Measurements from ENCODE around the gene CDH3. TPM values are rescaled to one million over a fixed set of nuclear protein-coding genes. Genes with fewer than 3 reads are reported as not detected.

Gene CDH3
- total RNA-seq, 4 donors from 2014 or later = 0.19 to 0.83 (median 0.75) TPM; not detected in 1

DNA sequence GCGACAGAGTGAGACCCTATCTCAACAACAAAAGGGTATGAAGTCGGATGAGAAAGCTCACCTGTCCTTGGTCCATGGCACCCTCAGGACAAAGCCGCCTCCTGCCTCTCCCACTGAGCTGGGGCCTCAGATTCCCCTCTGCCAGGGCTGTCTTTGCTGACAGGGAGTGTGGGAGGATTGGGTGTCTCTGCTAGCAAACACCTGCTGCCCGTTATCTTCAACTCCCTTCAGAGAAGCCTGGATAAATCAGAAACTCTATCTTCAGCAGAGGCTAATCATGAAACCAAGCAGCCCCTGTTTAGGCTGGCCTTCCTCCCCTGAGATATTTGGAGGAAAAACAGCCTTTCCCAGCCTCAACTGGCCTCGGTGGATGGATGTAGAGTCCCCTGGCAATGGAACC, 55.7 kb downstream of the CDH3 start:
- no peaks in the 10 kb centered on the region for H3K4me1 ChIP-seq
- 63% methylated on average over 5 of the region's 5 CpGs for WGBS

DNA sequence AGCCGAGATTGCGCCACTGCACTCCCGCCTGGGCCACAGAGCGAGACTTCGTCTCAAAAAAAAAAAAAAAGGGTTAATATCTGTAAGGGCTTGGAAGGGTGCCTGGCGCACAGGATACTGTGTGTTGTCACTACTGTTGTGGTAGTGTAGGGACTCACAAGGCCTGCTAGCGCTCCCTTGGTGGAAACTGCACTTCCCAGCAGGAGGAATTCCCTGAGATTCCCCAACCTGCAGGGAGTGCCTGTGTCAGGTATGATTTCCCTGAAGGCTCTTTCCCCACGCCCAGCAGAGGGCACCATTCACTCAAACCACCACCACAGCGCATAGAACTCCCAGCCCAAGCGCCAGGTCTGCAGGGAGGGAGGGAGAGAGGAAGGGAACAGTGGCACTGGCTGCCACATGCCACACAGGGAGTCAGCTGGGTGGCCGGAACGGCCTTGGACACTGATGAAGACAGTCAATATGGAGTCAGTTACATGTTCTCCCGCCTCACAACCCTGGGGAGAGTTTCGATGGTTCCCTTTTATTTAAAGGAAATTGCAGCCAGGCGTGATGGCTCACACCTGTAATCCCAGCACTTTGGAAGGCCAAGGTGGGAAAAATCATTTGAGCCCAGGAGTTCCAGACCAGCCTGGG, 59.2 kb downstream of the CDH3 start:
- H3K27me3 ChIP-seq = peaks cover 0 to 6% (median 0%) of the 10 kb centered on the region in 4 donors
- no peak overlapping the region for H3K27ac ChIP-seq (replicated peaks in 1 of 4)
- intact Hi-C loops (cut with DNase I) = loop anchor here (5.0 kb wide), 1 partner anchor 98 kb away; no protein-coding TSS in a partner anchor
- WGBS = 51% methylated on average over 15 of the region's 15 CpGs
- H3K9me3 ChIP-seq = no peaks in the 10 kb centered on the region
- DNase-seq (ENCODE audit: extremely low spot score) = no peak
- no peaks in the 10 kb centered on the region for H3K4me1 ChIP-seq
- H3K36me3 ChIP-seq = no peaks in the 10 kb centered on the region
- TF ChIP-seq POLR2AphosphoS5 (IDR thresholded peaks at IDR 0.05) = no peak
- TF ChIP-seq, protein P1, sequence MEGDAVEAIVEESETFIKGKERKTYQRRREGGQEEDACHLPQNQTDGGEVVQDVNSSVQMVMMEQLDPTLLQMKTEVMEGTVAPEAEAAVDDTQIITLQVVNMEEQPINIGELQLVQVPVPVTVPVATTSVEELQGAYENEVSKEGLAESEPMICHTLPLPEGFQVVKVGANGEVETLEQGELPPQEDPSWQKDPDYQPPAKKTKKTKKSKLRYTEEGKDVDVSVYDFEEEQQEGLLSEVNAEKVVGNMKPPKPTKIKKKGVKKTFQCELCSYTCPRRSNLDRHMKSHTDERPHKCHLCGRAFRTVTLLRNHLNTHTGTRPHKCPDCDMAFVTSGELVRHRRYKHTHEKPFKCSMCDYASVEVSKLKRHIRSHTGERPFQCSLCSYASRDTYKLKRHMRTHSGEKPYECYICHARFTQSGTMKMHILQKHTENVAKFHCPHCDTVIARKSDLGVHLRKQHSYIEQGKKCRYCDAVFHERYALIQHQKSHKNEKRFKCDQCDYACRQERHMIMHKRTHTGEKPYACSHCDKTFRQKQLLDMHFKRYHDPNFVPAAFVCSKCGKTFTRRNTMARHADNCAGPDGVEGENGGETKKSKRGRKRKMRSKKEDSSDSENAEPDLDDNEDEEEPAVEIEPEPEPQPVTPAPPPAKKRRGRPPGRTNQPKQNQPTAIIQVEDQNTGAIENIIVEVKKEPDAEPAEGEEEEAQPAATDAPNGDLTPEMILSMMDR (IDR thresholded peaks at IDR 0.05) = peak; percentile 40 to 66 (median 47)
- TF ChIP-seq EP300 (IDR thresholded peaks at IDR 0.05) = no peak
- no peak for TF ChIP-seq POLR2A (IDR thresholded peaks at IDR 0.05; ENCODE audit: low read depth)
- no peak overlapping the region for H3K4me3 ChIP-seq

More for the DNA sequence above, 55.7 kb downstream of the CDH3 start:
- no peak overlapping the region for H3K27ac ChIP-seq (replicated peaks in 1 of 4)
- H3K4me3 ChIP-seq = no peak overlapping the region
- no peaks in the 10 kb centered on the region for H3K27me3 ChIP-seq
- intact Hi-C loops (cut with DNase I) = loop anchor here (5.0 kb wide), 1 partner anchor 101 kb away; no protein-coding TSS in a partner anchor
- no peaks in the 10 kb centered on the region for H3K36me3 ChIP-seq
- H3K9me3 ChIP-seq = no peaks in the 10 kb centered on the region
- DNase-seq (ENCODE audit: extremely low spot score) = no peak
- TF ChIP-seq POLR2A (IDR thresholded peaks at IDR 0.05; ENCODE audit: low read depth) (no peak), EP300 (IDR thresholded peaks at IDR 0.05) (no peak)
- TF ChIP-seq, protein P1 (IDR thresholded peaks at IDR 0.05) = no peak

DNA sequence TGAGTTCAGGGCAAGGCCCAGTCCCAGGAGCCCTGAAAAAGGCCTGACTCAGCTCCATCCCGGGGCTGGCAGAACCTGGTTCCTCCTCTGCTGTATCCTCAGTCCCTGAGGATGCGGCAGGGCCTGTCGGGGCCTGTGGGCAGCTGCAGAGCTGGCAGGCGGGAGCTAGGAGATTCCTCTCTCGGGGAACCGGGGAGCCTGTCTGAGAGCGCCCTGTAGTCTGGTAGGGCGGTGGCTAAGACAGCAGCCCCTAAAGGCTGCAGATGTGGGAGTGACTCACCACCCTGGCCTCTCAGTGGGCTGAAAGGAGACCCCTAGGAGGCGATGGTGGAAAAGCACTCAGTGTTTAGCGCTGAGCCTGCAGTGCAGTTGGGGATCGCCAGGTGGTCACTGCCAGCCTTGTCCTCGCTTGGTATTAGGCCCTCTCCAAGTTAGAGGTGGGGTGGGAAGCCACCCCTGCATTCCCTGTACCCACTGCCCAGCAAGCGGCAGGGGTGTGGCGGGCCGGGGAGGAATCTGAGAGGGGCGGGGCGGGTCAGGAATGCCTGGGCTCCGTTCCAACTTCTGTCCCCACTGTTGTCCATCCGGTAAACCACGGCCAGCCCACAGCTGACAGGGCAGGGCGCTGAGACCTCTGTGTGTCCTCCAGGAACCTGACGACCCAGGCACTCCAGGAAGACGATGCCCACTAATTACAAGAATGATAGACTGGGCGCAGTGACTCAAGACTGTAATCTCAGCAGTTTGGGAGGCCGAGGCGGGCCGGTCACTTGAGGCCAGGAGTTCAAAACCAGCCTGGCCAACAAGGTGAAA, 62.4 kb downstream of the CDH3 start:
- no peak overlapping the region for H3K27ac ChIP-seq (replicated peaks in 1 of 4)
- no peaks in the 10 kb centered on the region for H3K9me3 ChIP-seq
- no peak for DNase-seq (ENCODE audit: extremely low spot score)
- WGBS = 71% methylated on average over 13 of the region's 27 CpGs
- intact Hi-C loops (cut with DNase I) = no loop called here
- no peaks in the 10 kb centered on the region for H3K4me1 ChIP-seq
- H3K4me3 ChIP-seq = no peak overlapping the region
- TF ChIP-seq EP300 (IDR thresholded peaks at IDR 0.05) (no peak), POLR2AphosphoS5 (IDR thresholded peaks at IDR 0.05) (no peak), POLR2A (IDR thresholded peaks at IDR 0.05; ENCODE audit: low read depth) (no peak)
- TF ChIP-seq, protein P1 (IDR thresholded peaks at IDR 0.05) = no peak
- no peaks in the 10 kb centered on the region for H3K36me3 ChIP-seq
- peaks cover 0 to 24% (median 0%) of the 10 kb centered on the region in 4 donors for H3K27me3 ChIP-seq

- DNase-seq (ENCODE audit: extremely low spot score) = no peak
- Histone ChIP-seq H3K9me3 (no peaks in the 10 kb centered on the region), H3K27me3 (peaks cover 0 to 24% (median 0%) of the 10 kb centered on the region in 4 donors), H3K4me1 (no peaks in the 10 kb centered on the region), H3K36me3 (no peaks in the 10 kb centered on the region), H3K4me3 (no peak overlapping the region), H3K27ac (replicated peaks in 1 of 4) (no peak overlapping the region)
- intact Hi-C loops (cut with DNase I) = no loop called here
- TF ChIP-seq POLR2A (IDR thresholded peaks at IDR 0.05; ENCODE audit: low read depth) = no peak
- TF ChIP-seq, protein P1 (IDR thresholded peaks at IDR 0.05) = no peak
- no peak for TF ChIP-seq EP300 (IDR thresholded peaks at IDR 0.05)
- no peak for TF ChIP-seq POLR2AphosphoS5 (IDR thresholded peaks at IDR 0.05)
- WGBS = 97% methylated on average over 5 of the region's 5 CpGs
Observed at GRCh38 chr16:68710211-68710610, 65.1 kb downstream of the CDH3 start.

All from esophagus muscularis mucosa (tissue), 4 donors.